Neural progenitor cell (in vitro differentiated cells): ENCODE results near the gene ZSWIM6.

Experiments
- EZH2 ChIP-seq: fragments of 200-600 bp; sonication (generic); IDR thresholded peaks from 2 replicates; pipeline ENCODE4 v1.6.1; 2017; ENCODE audit warnings: antibody characterized with exemption, mild to moderate bottlenecking, moderate library complexity
- EZH2phosphoT487 ChIP-seq: fragments of 200-600 bp; sonication (generic); IDR thresholded peaks from 2 replicates; pipeline ENCODE4 v1.6.1; 2017; ENCODE audit warnings: antibody characterized with exemption
- TF ChIP-seq, protein P1 (sequence below): fragments of 200-600 bp; sonication (generic); IDR thresholded peaks from 2 replicates; pipeline ENCODE4 v1.5.1; 2017; ENCODE audit warnings: antibody characterized with exemption, mild to moderate bottlenecking

- TF ChIP-seq, protein P1, sequence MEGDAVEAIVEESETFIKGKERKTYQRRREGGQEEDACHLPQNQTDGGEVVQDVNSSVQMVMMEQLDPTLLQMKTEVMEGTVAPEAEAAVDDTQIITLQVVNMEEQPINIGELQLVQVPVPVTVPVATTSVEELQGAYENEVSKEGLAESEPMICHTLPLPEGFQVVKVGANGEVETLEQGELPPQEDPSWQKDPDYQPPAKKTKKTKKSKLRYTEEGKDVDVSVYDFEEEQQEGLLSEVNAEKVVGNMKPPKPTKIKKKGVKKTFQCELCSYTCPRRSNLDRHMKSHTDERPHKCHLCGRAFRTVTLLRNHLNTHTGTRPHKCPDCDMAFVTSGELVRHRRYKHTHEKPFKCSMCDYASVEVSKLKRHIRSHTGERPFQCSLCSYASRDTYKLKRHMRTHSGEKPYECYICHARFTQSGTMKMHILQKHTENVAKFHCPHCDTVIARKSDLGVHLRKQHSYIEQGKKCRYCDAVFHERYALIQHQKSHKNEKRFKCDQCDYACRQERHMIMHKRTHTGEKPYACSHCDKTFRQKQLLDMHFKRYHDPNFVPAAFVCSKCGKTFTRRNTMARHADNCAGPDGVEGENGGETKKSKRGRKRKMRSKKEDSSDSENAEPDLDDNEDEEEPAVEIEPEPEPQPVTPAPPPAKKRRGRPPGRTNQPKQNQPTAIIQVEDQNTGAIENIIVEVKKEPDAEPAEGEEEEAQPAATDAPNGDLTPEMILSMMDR, result peak; percentile 4
- TF ChIP-seq EZH2 (no peak), EZH2phosphoT487 (peak; percentile 31)
Measured at GRCh38 chr5:61333321-61333953, 1.4 kb downstream of the ZSWIM6 start.
